HEK293 (cell line): ENCODE results near the gene DOK7.
A peak's percentile ranks its signal among the peaks of the same experiment; 100 is the strongest.

Experiments
- BCL11A ChIP-seq: fragments of 450-650 bp; formaldehyde crosslinking; IDR thresholded peaks from 2 replicates; pipeline ENCODE4 v1.5.1; 2016; ENCODE audit warnings: low read depth, missing biosample characterization, missing genetic modification characterization
- BCL11B ChIP-seq: fragments of 450-650 bp; formaldehyde crosslinking; IDR thresholded peaks from 2 replicates; pipeline ENCODE4 v1.5.1; 2016; ENCODE audit warnings: low read depth, missing biosample characterization, missing genetic modification characterization
- EGR2 ChIP-seq: fragments of 450-650 bp; formaldehyde crosslinking; IDR thresholded peaks from 2 replicates; pipeline ENCODE4 v1.5.1; 2016; ENCODE audit warnings: low read depth, missing biosample characterization, missing genetic modification characterization
- GLI2 ChIP-seq: fragments of 450-650 bp; formaldehyde crosslinking; IDR thresholded peaks from 2 replicates; pipeline ENCODE4; 2017; ENCODE audit warnings: missing biosample characterization, missing genetic modification characterization, low read depth, borderline replicate concordance
- HOXC10 ChIP-seq: sonication (generic); formaldehyde crosslinking; IDR thresholded peaks from 2 replicates; pipeline ENCODE4 v1.8.1; 2023; ENCODE audit warnings: mild to moderate bottlenecking, missing genetic modification reagents
- KLF8 ChIP-seq: fragments of 450-650 bp; formaldehyde crosslinking; IDR thresholded peaks from 2 replicates; pipeline ENCODE4 v1.5.1; 2016; ENCODE audit warnings: missing biosample characterization, missing genetic modification characterization
- SP7 ChIP-seq: fragments of 450-650 bp; formaldehyde crosslinking; IDR thresholded peaks from 2 replicates; pipeline ENCODE4 v1.5.1; 2016; ENCODE audit warnings: missing biosample characterization, missing genetic modification characterization
- ZBTB1 ChIP-seq: fragments of 450-650 bp; formaldehyde crosslinking; IDR thresholded peaks from 2 replicates; pipeline ENCODE4 v1.5.1; 2016; ENCODE audit warnings: missing biosample characterization, missing genetic modification characterization
- ZBTB20 ChIP-seq: fragments of 450-650 bp; formaldehyde crosslinking; IDR thresholded peaks from 2 replicates; pipeline ENCODE4 v1.5.1; 2016; ENCODE audit warnings: missing biosample characterization, missing genetic modification characterization
- ZBTB48 ChIP-seq: fragments of 450-650 bp; formaldehyde crosslinking; IDR thresholded peaks from 2 replicates; pipeline ENCODE4 v1.5.1; 2016; ENCODE audit warnings: missing biosample characterization, missing genetic modification characterization
- ZFP69B ChIP-seq: fragments of 450-650 bp; formaldehyde crosslinking; IDR thresholded peaks from 2 replicates; pipeline ENCODE4 v1.5.1; 2016; ENCODE audit warnings: missing biosample characterization, missing genetic modification characterization
- ZNF114 ChIP-seq: fragments of 450-650 bp; formaldehyde crosslinking; IDR thresholded peaks from 2 replicates; pipeline ENCODE4 v1.5.0; 2017; ENCODE audit warnings: missing biosample characterization, missing genetic modification characterization
- ZNF404 ChIP-seq: fragments of 450-650 bp; formaldehyde crosslinking; IDR thresholded peaks from 2 replicates; pipeline ENCODE4 v1.5.1; 2017; ENCODE audit warnings: missing biosample characterization, missing genetic modification characterization
- ZNF510 ChIP-seq: fragments of 450-650 bp; formaldehyde crosslinking; IDR thresholded peaks from 2 replicates; pipeline ENCODE4 v1.5.1; 2018; ENCODE audit warnings: mild to moderate bottlenecking, missing genetic modification characterization, missing biosample characterization; ENCODE audit not compliant: insufficient replicate concordance
- ZNF544 ChIP-seq: fragments of 450-650 bp; formaldehyde crosslinking; IDR thresholded peaks from 2 replicates; pipeline ENCODE4 v1.5.0; 2017; ENCODE audit warnings: missing biosample characterization, missing genetic modification characterization
- ZNF624 ChIP-seq: fragments of 450-650 bp; formaldehyde crosslinking; IDR thresholded peaks from 2 replicates; pipeline ENCODE4 v1.5.1; 2017; ENCODE audit warnings: missing biosample characterization, missing genetic modification characterization
- ZNF654 ChIP-seq: fragments of 450-650 bp; formaldehyde crosslinking; IDR thresholded peaks from 2 replicates; pipeline ENCODE4 v1.5.1; 2016; ENCODE audit warnings: low read depth, missing biosample characterization, missing genetic modification characterization
- ZNF76 ChIP-seq: fragments of 450-650 bp; formaldehyde crosslinking; IDR thresholded peaks from 2 replicates; pipeline ENCODE4; 2016; ENCODE audit warnings: low read depth, missing biosample characterization, missing genetic modification characterization, borderline replicate concordance
- ZXDB ChIP-seq: fragments of 450-650 bp; formaldehyde crosslinking; IDR thresholded peaks from 2 replicates; pipeline ENCODE4 v1.5.1; 2016; ENCODE audit warnings: missing biosample characterization, missing genetic modification characterization
- TF ChIP-seq, protein P1 (sequence below): fragments of 450-650 bp; formaldehyde crosslinking; IDR thresholded peaks from 2 replicates; pipeline ENCODE4 v1.5.1; 2016; ENCODE audit warnings: missing biosample characterization, missing genetic modification characterization
- TF ChIP-seq, protein P2 (sequence below): fragments of 450-650 bp; formaldehyde crosslinking; IDR thresholded peaks from 2 replicates; pipeline ENCODE4 v1.5.1; 2016; ENCODE audit warnings: missing biosample characterization, missing genetic modification characterization
- TF ChIP-seq, protein P3 (sequence below): fragments of 450-650 bp; formaldehyde crosslinking; IDR thresholded peaks from 2 replicates; pipeline ENCODE4 v1.5.1; 2016; ENCODE audit warnings: missing biosample characterization, missing genetic modification characterization
- TF ChIP-seq, protein P4 (sequence below): fragments of 450-650 bp; formaldehyde crosslinking; IDR thresholded peaks from 2 replicates; pipeline ENCODE4 v1.5.1; 2016; ENCODE audit warnings: missing biosample characterization, missing genetic modification characterization
- TF ChIP-seq, protein P5 (sequence below): fragments of 450-650 bp; formaldehyde crosslinking; IDR thresholded peaks from 2 replicates; pipeline ENCODE4 v1.5.1; 2017; ENCODE audit warnings: missing biosample characterization, missing genetic modification characterization
- TF ChIP-seq, protein P6 (sequence below): fragments of 450-650 bp; formaldehyde crosslinking; conservative IDR thresholded peaks from 2 replicates; pipeline ENCODE4 v1.5.1; 2016; ENCODE audit warnings: low read depth, missing biosample characterization, missing genetic modification characterization
- TF ChIP-seq, protein P7 (sequence below): fragments of 450-650 bp; formaldehyde crosslinking; IDR thresholded peaks from 2 replicates; pipeline ENCODE4 v1.5.1; 2017; ENCODE audit warnings: missing biosample characterization, missing genetic modification characterization

The DOK7 gene

DNA sequence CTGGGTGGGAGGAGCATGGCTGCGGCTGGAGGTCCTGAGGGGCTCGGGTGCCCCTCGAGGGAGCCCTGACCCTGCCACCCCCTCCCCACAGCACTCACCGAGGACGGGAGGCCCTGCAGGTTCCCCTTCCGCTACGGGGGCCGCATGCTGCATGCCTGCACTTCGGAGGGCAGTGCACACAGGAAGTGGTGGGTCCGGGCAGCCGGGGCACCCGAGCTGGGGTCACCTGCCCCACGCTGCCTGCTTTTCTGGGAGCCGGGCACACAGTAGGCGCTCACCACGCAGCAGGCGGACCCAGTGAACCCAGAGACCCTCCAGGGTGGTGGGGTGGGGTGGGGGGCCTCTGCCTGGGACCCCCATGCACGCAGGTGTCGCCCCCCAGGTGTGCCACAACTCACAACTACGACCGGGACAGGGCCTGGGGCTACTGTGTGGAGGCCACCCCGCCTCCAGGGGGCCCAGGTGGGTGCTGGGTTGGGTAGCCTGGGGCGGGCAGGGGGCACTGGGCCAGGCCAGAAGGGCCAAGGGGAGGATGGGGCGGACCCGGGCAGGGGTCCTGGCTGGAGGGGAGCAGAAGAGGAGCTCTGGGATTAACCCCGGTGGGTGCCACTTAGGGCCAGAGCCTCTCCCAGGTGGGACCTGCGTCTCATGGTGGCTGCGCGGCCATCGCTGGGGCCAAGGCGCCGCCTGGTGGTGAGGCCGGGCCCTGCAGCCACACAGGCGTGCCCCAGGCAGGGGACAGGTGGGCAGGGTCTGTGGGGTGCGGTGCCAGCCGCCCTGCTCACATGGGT is 20.0 kb upstream of the DOK7 start (continued):
- TF ChIP-seq GLI2 (no peak), SP7 (tag by site-specific recombination) (0 out of 2 replicates have a peak, but pooled peaks have one; percentile 42), ZNF510 (no peak), ZNF624 (tag by site-specific recombination) (no peak), KLF8 (tag by site-specific recombination) (peak; percentile 59; the same call in 1 of the 2 replicates), HOXC10 (CRISPR knock-in tag) (no peak), ZBTB48 (peak; percentile 51; the same call in 1 of the 2 replicates), ZNF114 (no peak), BCL11B (tag by site-specific recombination) (0 out of 2 replicates have a peak, but pooled peaks have one; percentile 45), ZBTB1 (no peak), ZNF654 (tag by site-specific recombination) (peak; percentile 39), ZNF404 (tag by site-specific recombination) (no peak), EGR2 (tag by site-specific recombination) (no peak), BCL11A (tag by site-specific recombination) (peak; percentile 70; the same call in 1 of the 2 replicates), ZFP69B (tag by site-specific recombination) (no peak), ZXDB (no peak), ZNF544 (tag by site-specific recombination) (no peak), ZBTB20 (tag by site-specific recombination) (no peak; the same call in 1 of the 2 replicates), ZNF76 (tag by site-specific recombination) (0 out of 2 replicates have a peak, but pooled peaks have one; percentile 20)
- TF ChIP-seq, protein P1, sequence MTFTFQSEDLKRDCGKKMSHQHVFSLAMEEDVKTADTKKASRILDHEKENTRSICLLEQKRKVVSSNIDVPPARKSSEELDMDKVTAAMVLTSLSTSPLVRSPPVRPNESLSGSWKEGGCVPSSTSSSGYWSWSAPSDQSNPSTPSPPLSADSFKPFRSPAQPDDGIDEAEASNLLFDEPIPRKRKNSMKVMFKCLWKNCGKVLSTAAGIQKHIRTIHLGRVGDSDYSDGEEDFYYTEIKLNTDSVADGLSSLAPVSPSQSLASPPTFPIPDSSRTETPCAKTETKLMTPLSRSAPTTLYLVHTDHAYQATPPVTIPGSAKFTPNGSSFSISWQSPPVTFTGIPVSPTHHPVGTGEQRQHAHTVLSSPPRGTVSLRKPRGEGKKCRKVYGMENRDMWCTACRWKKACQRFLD (tag by site-specific recombination): no peak
- TF ChIP-seq, protein P2, sequence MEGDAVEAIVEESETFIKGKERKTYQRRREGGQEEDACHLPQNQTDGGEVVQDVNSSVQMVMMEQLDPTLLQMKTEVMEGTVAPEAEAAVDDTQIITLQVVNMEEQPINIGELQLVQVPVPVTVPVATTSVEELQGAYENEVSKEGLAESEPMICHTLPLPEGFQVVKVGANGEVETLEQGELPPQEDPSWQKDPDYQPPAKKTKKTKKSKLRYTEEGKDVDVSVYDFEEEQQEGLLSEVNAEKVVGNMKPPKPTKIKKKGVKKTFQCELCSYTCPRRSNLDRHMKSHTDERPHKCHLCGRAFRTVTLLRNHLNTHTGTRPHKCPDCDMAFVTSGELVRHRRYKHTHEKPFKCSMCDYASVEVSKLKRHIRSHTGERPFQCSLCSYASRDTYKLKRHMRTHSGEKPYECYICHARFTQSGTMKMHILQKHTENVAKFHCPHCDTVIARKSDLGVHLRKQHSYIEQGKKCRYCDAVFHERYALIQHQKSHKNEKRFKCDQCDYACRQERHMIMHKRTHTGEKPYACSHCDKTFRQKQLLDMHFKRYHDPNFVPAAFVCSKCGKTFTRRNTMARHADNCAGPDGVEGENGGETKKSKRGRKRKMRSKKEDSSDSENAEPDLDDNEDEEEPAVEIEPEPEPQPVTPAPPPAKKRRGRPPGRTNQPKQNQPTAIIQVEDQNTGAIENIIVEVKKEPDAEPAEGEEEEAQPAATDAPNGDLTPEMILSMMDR: peak; percentile 93
- TF ChIP-seq, protein P3, sequence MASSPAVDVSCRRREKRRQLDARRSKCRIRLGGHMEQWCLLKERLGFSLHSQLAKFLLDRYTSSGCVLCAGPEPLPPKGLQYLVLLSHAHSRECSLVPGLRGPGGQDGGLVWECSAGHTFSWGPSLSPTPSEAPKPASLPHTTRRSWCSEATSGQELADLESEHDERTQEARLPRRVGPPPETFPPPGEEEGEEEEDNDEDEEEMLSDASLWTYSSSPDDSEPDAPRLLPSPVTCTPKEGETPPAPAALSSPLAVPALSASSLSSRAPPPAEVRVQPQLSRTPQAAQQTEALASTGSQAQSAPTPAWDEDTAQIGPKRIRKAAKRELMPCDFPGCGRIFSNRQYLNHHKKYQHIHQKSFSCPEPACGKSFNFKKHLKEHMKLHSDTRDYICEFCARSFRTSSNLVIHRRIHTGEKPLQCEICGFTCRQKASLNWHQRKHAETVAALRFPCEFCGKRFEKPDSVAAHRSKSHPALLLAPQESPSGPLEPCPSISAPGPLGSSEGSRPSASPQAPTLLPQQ (tag by site-specific recombination): peak; percentile 48; the same call in 1 of the 2 replicates
- TF ChIP-seq, protein P4, sequence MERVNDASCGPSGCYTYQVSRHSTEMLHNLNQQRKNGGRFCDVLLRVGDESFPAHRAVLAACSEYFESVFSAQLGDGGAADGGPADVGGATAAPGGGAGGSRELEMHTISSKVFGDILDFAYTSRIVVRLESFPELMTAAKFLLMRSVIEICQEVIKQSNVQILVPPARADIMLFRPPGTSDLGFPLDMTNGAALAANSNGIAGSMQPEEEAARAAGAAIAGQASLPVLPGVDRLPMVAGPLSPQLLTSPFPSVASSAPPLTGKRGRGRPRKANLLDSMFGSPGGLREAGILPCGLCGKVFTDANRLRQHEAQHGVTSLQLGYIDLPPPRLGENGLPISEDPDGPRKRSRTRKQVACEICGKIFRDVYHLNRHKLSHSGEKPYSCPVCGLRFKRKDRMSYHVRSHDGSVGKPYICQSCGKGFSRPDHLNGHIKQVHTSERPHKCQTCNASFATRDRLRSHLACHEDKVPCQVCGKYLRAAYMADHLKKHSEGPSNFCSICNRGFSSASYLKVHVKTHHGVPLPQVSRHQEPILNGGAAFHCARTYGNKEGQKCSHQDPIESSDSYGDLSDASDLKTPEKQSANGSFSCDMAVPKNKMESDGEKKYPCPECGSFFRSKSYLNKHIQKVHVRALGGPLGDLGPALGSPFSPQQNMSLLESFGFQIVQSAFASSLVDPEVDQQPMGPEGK: peak; percentile 67
- TF ChIP-seq, protein P5, sequence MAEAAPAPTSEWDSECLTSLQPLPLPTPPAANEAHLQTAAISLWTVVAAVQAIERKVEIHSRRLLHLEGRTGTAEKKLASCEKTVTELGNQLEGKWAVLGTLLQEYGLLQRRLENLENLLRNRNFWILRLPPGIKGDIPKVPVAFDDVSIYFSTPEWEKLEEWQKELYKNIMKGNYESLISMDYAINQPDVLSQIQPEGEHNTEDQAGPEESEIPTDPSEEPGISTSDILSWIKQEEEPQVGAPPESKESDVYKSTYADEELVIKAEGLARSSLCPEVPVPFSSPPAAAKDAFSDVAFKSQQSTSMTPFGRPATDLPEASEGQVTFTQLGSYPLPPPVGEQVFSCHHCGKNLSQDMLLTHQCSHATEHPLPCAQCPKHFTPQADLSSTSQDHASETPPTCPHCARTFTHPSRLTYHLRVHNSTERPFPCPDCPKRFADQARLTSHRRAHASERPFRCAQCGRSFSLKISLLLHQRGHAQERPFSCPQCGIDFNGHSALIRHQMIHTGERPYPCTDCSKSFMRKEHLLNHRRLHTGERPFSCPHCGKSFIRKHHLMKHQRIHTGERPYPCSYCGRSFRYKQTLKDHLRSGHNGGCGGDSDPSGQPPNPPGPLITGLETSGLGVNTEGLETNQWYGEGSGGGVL (tag by site-specific recombination): no peak
- TF ChIP-seq, protein P6, sequence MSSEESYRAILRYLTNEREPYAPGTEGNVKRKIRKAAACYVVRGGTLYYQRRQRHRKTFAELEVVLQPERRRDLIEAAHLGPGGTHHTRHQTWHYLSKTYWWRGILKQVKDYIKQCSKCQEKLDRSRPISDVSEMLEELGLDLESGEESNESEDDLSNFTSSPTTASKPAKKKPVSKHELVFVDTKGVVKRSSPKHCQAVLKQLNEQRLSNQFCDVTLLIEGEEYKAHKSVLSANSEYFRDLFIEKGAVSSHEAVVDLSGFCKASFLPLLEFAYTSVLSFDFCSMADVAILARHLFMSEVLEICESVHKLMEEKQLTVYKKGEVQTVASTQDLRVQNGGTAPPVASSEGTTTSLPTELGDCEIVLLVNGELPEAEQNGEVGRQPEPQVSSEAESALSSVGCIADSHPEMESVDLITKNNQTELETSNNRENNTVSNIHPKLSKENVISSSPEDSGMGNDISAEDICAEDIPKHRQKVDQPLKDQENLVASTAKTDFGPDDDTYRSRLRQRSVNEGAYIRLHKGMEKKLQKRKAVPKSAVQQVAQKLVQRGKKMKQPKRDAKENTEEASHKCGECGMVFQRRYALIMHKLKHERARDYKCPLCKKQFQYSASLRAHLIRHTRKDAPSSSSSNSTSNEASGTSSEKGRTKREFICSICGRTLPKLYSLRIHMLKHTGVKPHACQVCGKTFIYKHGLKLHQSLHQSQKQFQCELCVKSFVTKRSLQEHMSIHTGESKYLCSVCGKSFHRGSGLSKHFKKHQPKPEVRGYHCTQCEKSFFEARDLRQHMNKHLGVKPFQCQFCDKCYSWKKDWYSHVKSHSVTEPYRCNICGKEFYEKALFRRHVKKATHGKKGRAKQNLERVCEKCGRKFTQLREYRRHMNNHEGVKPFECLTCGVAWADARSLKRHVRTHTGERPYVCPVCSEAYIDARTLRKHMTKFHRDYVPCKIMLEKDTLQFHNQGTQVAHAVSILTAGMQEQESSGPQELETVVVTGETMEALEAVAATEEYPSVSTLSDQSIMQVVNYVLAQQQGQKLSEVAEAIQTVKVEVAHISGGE (tag by site-specific recombination): no peak
- TF ChIP-seq, protein P7, sequence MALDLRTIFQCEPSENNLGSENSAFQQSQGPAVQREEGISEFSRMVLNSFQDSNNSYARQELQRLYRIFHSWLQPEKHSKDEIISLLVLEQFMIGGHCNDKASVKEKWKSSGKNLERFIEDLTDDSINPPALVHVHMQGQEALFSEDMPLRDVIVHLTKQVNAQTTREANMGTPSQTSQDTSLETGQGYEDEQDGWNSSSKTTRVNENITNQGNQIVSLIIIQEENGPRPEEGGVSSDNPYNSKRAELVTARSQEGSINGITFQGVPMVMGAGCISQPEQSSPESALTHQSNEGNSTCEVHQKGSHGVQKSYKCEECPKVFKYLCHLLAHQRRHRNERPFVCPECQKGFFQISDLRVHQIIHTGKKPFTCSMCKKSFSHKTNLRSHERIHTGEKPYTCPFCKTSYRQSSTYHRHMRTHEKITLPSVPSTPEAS (tag by site-specific recombination): no peak
